Astrocyte (in vitro differentiated cells and primary cell): Measurements from ENCODE around the gene MEGF11. TPM values are rescaled to one million over a fixed set of nuclear protein-coding genes. Genes with fewer than 3 reads are reported as not detected.

Experiments used
- DNase-seq: peaks from one replicate; pipeline ENCODE4 v3.0.0-alpha.2; 2010; ENCODE audit warnings: low read depth
- FAIRE-seq: peaks from 2 replicates; lab custom pipeline; 2011; peaks lifted over from hg19 to GRCh38; lab: Jason Lieb, UNC
- H2AFZ ChIP-seq: 2 replicates; pipeline ENCODE4 v1.6.0; 2012; ENCODE audit warnings: low read depth, low read length, inconsistent platforms
- H3K27ac ChIP-seq: 2 replicates; pipeline ENCODE4 v1.5.1; 2011; ENCODE audit warnings: low read depth, low read length, inconsistent platforms
- H3K27me3 ChIP-seq: 2 replicates; pipeline ENCODE4 v1.6.0; 2011; ENCODE audit warnings: low read length, inconsistent platforms; ENCODE audit not compliant: insufficient read depth
- H3K36me3 ChIP-seq: 2 replicates; pipeline ENCODE4 v1.5.1; 2011; ENCODE audit warnings: low read length, inconsistent platforms; ENCODE audit not compliant: insufficient read depth
- H3K4me1 ChIP-seq: 2 replicates; pipeline ENCODE4 v1.5.1; 2011; ENCODE audit warnings: low read length, inconsistent platforms; ENCODE audit not compliant: insufficient read depth
- H3K4me2 ChIP-seq: 2 replicates; pipeline ENCODE4 v1.6.0; 2012; ENCODE audit warnings: low read length, inconsistent platforms
- H3K4me3 ChIP-seq: 2 replicates; pipeline ENCODE4 v1.5.1; 2011; ENCODE audit warnings: low read depth, mild to moderate bottlenecking, low read length, inconsistent platforms; ENCODE audit not compliant: insufficient read depth
- H3K79me2 ChIP-seq: 2 replicates; pipeline ENCODE4 v1.6.0; 2012; ENCODE audit warnings: mild to moderate bottlenecking, low read length, inconsistent platforms; ENCODE audit not compliant: insufficient read depth
- H3K9ac ChIP-seq: 2 replicates; pipeline ENCODE4 v1.6.0; 2012; ENCODE audit warnings: mild to moderate bottlenecking, low read length, inconsistent platforms
- H3K9me3 ChIP-seq: 2 replicates; pipeline ENCODE4 v1.5.1; 2012; ENCODE audit warnings: low read depth, mild to moderate bottlenecking, low read length, inconsistent platforms; ENCODE audit not compliant: insufficient read depth
- H4K20me1 ChIP-seq: 2 replicates; pipeline ENCODE4 v1.6.0; 2012; ENCODE audit warnings: low read length, inconsistent platforms; ENCODE audit not compliant: insufficient read depth
- H3K27ac Mint-ChIP-seq: one replicate; pipeline ENCODE4 v1.8.0; 2021; ENCODE audit warnings: mild to moderate bottlenecking, mixed read lengths; ENCODE audit not compliant: unreplicated experiment
- H3K27me3 Mint-ChIP-seq: one replicate; pipeline ENCODE4 v1.8.0; 2021; ENCODE audit warnings: low read depth, mixed read lengths; ENCODE audit not compliant: unreplicated experiment
- H3K36me3 Mint-ChIP-seq: one replicate; pipeline ENCODE4 v1.8.0; 2021; ENCODE audit warnings: low read depth, mixed read lengths; ENCODE audit not compliant: unreplicated experiment
- H3K4me1 Mint-ChIP-seq: one replicate; pipeline ENCODE4 v1.8.0; 2021; ENCODE audit warnings: low read depth, mixed read lengths; ENCODE audit not compliant: unreplicated experiment
- H3K4me3 Mint-ChIP-seq: one replicate; pipeline ENCODE4 v1.8.0; 2021; ENCODE audit warnings: mild to moderate bottlenecking, moderate library complexity, mixed read lengths; ENCODE audit not compliant: unreplicated experiment
- H3K9me3 Mint-ChIP-seq: one replicate; pipeline ENCODE4 v1.8.0; 2021; ENCODE audit warnings: mild to moderate bottlenecking, mixed read lengths; ENCODE audit not compliant: unreplicated experiment
- EZH2 ChIP-seq: IDR thresholded peaks from 2 replicates; pipeline ENCODE4 v1.6.1; 2012; ENCODE audit warnings: mild to moderate bottlenecking, low read length, inconsistent platforms; ENCODE audit not compliant: insufficient read depth
- total RNA-seq: library from RNA; stranded (reverse); gene quantifications from 2 replicates; pipeline ENCODE4 v1.2.1, GENCODE V29; 2021
- TF ChIP-seq, protein P1 (sequence below): IDR thresholded peaks from 2 replicates; pipeline ENCODE4 v1.5.1; 2011; ENCODE audit warnings: low read depth, mild to moderate bottlenecking, inconsistent platforms, low read length, moderate library complexity; ENCODE audit not compliant: insufficient read depth

Gene MEGF11
- total RNA-seq, 1 donor from 2014 or later = 0.16 TPM

DNA sequence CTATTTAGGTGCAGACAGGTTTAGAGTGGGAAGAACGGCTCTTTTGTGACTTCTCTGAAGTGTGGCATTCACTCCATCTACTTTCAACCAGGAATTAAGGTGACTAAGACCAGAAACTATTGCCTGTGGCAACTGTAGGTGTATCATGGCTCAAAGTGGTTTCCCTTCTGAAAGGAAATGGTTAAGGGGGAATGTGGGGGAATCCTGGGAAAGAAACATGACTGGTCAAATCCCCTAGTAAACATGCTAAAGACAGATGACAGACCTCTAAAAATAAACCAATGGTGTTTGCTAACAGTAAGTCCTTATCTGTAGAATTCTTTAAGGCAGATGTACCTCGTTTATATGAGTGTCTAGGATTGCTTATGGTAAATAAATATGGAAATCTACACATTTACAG, 56.9 kb downstream of the MEGF11 start:
- no peaks in the 10 kb centered on the region for H3K36me3 Mint-ChIP-seq
- FAIRE-seq (peak; percentile 85), DNase-seq (peak; percentile 68)
- Histone ChIP-seq H3K36me3 (no peaks in the 10 kb centered on the region), H3K4me3 (no peak overlapping the region), H3K79me2 (no peaks in the 10 kb centered on the region), H3K9me3 (no peaks in the 10 kb centered on the region), H2AFZ (no peak overlapping the region), H3K27ac (no peak overlapping the region), H4K20me1 (no peaks in the 10 kb centered on the region), H3K4me1 (no peaks in the 10 kb centered on the region), H3K27me3 (no peaks in the 10 kb centered on the region), H3K9ac (no peak overlapping the region), H3K4me2 (peak overlapping the region; percentile 20)
- TF ChIP-seq, protein P1, sequence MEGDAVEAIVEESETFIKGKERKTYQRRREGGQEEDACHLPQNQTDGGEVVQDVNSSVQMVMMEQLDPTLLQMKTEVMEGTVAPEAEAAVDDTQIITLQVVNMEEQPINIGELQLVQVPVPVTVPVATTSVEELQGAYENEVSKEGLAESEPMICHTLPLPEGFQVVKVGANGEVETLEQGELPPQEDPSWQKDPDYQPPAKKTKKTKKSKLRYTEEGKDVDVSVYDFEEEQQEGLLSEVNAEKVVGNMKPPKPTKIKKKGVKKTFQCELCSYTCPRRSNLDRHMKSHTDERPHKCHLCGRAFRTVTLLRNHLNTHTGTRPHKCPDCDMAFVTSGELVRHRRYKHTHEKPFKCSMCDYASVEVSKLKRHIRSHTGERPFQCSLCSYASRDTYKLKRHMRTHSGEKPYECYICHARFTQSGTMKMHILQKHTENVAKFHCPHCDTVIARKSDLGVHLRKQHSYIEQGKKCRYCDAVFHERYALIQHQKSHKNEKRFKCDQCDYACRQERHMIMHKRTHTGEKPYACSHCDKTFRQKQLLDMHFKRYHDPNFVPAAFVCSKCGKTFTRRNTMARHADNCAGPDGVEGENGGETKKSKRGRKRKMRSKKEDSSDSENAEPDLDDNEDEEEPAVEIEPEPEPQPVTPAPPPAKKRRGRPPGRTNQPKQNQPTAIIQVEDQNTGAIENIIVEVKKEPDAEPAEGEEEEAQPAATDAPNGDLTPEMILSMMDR = no peak
- TF ChIP-seq EZH2 = no peak
- no peaks in the 10 kb centered on the region for H3K9me3 Mint-ChIP-seq
- H3K27ac Mint-ChIP-seq = peak overlapping the region; percentile 29
- no peak overlapping the region for H3K4me3 Mint-ChIP-seq
- H3K27me3 Mint-ChIP-seq = peaks cover 5% of the 10 kb centered on the region
- H3K4me1 Mint-ChIP-seq = peaks cover 12% of the 10 kb centered on the region

DNA sequence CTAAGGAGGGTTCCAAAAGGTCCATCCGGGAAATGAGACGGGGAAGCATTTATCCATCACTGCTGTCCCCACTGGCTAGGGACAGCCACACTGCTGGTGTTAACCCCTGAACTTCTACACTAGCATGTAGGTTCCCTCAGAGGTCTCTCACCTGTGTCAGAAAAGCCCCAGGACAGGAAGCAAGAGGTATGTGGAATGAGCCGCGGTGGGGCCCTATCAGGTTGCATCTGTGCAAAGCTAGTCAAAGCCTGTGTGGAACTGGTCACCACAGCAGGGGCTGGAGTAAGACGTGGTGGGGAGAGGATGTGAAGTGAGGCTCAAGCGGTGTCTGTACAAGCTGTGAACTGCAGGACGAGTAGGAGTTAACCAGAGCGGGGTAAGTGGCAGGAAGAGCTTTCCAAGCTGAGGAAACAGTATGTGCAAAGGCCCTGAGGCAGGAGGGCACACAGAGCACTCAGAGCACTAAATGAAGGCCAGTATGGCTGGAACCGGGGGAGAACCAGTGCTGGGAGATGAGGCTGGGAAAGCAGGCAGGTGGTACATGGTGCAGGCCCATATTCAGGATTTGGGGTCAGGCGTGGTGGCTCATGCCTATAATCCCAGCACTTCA, 57.8 kb downstream of the MEGF11 start:
- Mint-ChIP-seq H3K27ac (peak overlapping the region; percentile 44), H3K27me3 (peaks cover 3% of the 10 kb centered on the region), H3K9me3 (no peaks in the 10 kb centered on the region), H3K4me3 (no peak overlapping the region), H3K4me1 (peaks cover 12% of the 10 kb centered on the region), H3K36me3 (no peaks in the 10 kb centered on the region)
- no peaks in the 10 kb centered on the region for H3K27me3 ChIP-seq
- no peaks in the 10 kb centered on the region for H4K20me1 ChIP-seq
- H3K4me2 ChIP-seq = no peak overlapping the region
- H3K4me3 ChIP-seq = no peak overlapping the region
- no peaks in the 10 kb centered on the region for H3K4me1 ChIP-seq
- DNase-seq = no peak
- TF ChIP-seq EZH2 = no peak
- TF ChIP-seq, protein P1 = no peak
- H3K27ac ChIP-seq = no peak overlapping the region
- FAIRE-seq = no peak
- no peak overlapping the region for H2AFZ ChIP-seq
- H3K79me2 ChIP-seq = no peaks in the 10 kb centered on the region
- H3K9me3 ChIP-seq = no peaks in the 10 kb centered on the region
- H3K9ac ChIP-seq = no peak overlapping the region
- no peaks in the 10 kb centered on the region for H3K36me3 ChIP-seq

DNA sequence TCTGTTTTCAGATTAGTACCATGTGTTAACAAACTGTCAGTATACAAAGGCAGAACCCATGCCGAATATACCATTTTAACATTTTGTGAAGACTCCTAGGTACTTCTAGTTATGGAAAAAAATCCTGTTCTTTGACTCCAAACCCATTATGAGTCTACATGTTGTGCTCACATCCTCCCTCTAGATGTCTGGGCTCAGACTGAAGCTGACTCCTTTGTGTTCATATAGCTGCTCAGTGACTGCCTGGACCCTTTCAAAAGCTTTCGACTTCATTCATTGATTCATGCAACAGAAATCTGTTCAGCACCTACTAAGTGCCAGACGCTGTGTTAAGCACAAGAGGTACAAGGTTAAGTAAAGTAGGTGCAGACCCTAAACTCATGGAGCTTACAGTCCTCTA, 60.5 kb downstream of the MEGF11 start:
- Histone ChIP-seq H3K27ac (no peak overlapping the region), H3K79me2 (no peaks in the 10 kb centered on the region), H3K36me3 (no peaks in the 10 kb centered on the region), H3K9me3 (no peaks in the 10 kb centered on the region), H2AFZ (no peak overlapping the region), H3K4me1 (no peaks in the 10 kb centered on the region), H3K4me2 (no peak overlapping the region), H3K9ac (no peak overlapping the region), H3K4me3 (no peak overlapping the region), H3K27me3 (no peaks in the 10 kb centered on the region), H4K20me1 (no peaks in the 10 kb centered on the region)
- Mint-ChIP-seq H3K4me1 (peaks cover 12% of the 10 kb centered on the region), H3K36me3 (no peaks in the 10 kb centered on the region), H3K9me3 (no peaks in the 10 kb centered on the region), H3K27me3 (peaks cover 11% of the 10 kb centered on the region), H3K27ac (no peak overlapping the region), H3K4me3 (no peak overlapping the region)
- TF ChIP-seq, protein P1 = no peak
- no peak for TF ChIP-seq EZH2
- FAIRE-seq = no peak
- peak; percentile 25 for DNase-seq
